ENCODE measurements around the gene BAG3.

Gene BAG3

DNA sequence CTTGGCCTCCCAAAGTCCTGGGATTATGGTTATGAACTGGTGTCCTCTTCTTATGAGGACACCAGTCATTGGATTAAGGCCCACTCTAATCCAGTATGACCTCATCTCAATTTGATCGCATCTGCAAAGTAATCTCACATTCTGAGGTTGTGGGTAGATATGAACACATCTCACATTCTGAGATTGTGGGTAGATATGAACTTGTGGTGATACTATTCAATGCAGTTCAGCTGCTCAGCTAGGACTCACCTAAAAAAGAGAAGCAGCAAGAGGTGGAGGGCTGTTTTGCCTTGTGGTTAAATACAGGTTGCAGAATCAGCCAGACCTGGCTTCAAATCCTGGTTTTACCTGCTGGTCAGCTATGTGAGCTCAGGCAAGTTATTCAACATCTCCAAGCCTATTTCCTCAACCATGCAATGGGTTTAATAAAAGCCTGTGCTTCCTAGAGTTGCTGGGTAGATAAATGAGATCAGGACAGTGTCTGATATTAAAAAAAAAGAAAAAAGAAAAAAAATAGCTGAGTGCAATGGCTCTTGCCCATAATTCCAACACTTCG, 8.5 kb upstream of the BAG3 start:
- TF ChIP-seq, protein P1, sequence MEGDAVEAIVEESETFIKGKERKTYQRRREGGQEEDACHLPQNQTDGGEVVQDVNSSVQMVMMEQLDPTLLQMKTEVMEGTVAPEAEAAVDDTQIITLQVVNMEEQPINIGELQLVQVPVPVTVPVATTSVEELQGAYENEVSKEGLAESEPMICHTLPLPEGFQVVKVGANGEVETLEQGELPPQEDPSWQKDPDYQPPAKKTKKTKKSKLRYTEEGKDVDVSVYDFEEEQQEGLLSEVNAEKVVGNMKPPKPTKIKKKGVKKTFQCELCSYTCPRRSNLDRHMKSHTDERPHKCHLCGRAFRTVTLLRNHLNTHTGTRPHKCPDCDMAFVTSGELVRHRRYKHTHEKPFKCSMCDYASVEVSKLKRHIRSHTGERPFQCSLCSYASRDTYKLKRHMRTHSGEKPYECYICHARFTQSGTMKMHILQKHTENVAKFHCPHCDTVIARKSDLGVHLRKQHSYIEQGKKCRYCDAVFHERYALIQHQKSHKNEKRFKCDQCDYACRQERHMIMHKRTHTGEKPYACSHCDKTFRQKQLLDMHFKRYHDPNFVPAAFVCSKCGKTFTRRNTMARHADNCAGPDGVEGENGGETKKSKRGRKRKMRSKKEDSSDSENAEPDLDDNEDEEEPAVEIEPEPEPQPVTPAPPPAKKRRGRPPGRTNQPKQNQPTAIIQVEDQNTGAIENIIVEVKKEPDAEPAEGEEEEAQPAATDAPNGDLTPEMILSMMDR (IDR thresholded peaks at IDR 0.05) = no peak
- Histone ChIP-seq H3K27ac (no peak overlapping the region), H3K9me3 (peaks cover 0 to 9% (median 0%) of the 10 kb centered on the region in 3 donors), H3K4me1 (peaks cover 0 to 4% (median 0%) of the 10 kb centered on the region in 4 donors), H3K4me3 (no peak overlapping the region), H3K27me3 (peaks cover 0 to under 1% of the 10 kb centered on the region in 2 donors), H3K36me3 (no peaks in the 10 kb centered on the region)
- no peak for DNase-seq
- intact Hi-C loops (cut with DNase I; ENCODE audit: low total_unique reads) = no loop called here

DNA sequence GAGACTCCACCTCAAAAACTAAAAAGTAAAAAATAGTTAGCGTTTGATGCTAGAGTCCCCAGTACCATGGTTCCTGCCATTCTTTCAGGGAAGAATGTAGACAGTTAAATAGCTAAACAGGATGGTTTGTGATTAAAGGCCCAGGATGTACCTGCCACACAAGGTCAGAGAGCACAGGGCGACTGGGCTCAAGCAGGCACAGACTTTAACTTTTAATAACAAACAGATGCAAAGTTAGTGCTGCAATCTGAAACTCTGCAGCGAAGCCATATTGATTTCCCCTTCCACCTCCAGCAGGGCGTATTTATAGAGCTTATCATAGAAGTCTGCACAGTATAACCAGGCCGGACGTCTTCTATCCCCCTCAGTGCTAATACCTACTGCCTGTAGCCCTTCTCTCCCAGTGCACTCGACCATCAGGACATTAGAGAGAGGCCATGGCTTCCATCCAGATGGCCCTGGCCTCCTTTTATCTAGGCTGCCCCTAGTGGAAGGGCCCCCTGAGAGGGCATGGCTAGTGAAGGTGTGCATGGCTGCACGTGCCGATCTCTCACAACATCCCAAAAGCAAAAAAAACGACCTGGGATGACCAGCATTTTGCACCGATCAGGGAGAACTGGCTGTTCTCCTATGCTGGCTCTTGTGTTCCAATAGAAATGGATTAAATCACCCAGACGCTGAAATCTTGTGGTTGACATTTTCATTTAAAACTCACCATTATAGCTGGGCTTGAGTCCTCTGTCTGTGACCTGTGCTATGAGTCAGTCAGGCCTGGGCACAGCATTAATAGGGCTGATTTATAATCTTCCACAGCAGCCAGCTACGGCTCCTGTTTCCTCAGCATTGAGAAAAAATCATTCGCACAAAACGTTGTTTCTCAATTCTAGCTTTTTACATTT, 7.6 kb upstream of the BAG3 start:
- Histone ChIP-seq H3K36me3 (no peaks in the 10 kb centered on the region), H3K27ac (peak overlapping the region; percentile 25 to 59), H3K4me1 (peaks cover 0 to 4% (median 0%) of the 10 kb centered on the region in 4 donors), H3K4me3 (no peak overlapping the region), H3K9me3 (peaks cover 0 to 9% (median 0%) of the 10 kb centered on the region in 3 donors), H3K27me3 (no peaks in the 10 kb centered on the region)
- intact Hi-C loops (cut with DNase I; ENCODE audit: low total_unique reads) = no loop called here
- TF ChIP-seq, protein P1 (IDR thresholded peaks at IDR 0.05) = no peak
- DNase-seq = peak in 1 of 2 donors; percentile 57

DNA sequence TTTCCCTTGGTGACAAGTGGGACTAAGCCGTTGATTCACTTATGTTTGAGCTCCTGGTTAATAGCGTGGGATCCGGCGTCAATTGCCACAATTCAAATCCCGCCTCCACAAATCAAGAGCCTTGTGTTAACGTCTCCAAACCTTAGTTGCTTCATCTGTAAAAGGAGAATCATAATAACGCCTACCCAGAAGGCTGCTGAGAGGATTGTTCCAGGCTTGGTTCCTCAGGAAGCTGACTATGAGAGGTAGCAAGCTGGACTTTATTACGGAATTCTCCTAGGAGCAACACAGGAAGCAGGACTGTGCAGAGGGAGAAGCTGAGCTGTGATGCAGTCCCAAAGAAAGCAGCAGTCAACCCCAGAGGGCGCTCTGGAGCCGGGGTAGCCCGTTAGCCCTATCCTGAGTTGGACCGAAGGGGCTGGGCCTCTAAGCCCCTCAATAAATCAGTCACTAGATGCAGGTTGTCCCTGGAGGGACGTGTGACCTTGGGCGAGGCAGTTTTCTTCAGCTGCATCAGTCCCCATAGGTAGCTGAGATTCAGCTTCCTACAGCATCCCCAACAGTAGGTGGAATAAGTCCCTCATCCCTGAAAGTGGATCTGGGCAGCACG, 6.9 kb upstream of the BAG3 start:
- intact Hi-C loops (cut with DNase I; ENCODE audit: low total_unique reads) = no loop called here
- no peak for DNase-seq
- H3K27ac ChIP-seq = peak overlapping the region in 1 of 2 donors; percentile 59
- peaks cover 0 to 9% (median 0%) of the 10 kb centered on the region in 3 donors for H3K9me3 ChIP-seq
- H3K27me3 ChIP-seq = no peaks in the 10 kb centered on the region
- TF ChIP-seq, protein P1 (IDR thresholded peaks at IDR 0.05) = peak in 1 of 2 experiments; percentile 25
- peaks cover 0 to 4% (median 0%) of the 10 kb centered on the region in 4 donors for H3K4me1 ChIP-seq
- H3K4me3 ChIP-seq = no peak overlapping the region
- H3K36me3 ChIP-seq = no peaks in the 10 kb centered on the region

DNA sequence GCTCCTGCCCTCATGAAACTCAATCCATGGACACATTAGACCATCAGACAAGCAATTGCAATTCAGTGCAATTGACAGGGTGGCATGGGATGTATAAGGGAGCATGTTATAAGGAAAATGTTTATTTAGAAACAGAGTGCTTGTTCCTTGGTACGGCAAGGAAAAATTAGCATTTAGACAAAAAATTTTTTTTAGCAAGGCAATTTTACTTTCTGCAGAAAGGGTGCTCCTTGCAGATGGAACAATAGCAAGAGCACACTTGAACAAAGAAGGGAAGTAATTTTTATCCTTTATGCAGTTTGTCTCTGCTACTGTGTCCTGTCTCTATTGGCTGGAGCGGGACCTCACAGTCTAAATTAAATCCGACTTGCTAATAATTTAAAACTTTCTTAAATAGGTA, 6.2 kb upstream of the BAG3 start:
- Histone ChIP-seq H3K4me1 (peaks cover 0 to 4% (median 0%) of the 10 kb centered on the region in 4 donors), H3K36me3 (no peaks in the 10 kb centered on the region), H3K27me3 (no peaks in the 10 kb centered on the region), H3K9me3 (peaks cover 0 to 9% (median 0%) of the 10 kb centered on the region in 3 donors), H3K4me3 (no peak overlapping the region), H3K27ac (no peak overlapping the region)
- no peak for DNase-seq
- intact Hi-C loops (cut with DNase I; ENCODE audit: low total_unique reads) = no loop called here
- TF ChIP-seq, protein P1 (IDR thresholded peaks at IDR 0.05) = no peak

DNA sequence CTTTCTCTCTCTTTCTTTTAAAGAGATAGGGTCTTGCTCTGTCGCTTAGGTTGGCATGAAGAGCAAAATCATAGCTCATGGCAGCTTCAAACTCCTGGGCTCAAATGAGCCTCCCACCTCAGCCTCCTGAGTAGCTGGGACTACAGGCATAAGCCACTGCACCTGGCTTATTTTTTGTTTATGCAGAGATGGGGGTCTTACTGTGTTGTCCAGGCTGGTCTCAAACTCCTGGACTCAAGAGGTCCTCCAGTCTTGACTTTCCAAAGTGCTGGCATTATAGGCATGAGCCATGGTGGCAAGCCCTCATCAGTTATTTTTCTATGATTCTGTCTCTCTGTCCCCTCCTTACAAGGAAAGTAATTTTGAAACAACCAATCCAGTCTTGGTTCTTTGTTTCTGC, 1.1 kb upstream of the BAG3 start:
- intact Hi-C loops (cut with DNase I; ENCODE audit: low total_unique reads) = loop anchor here (5.0 kb wide), 1 partner anchor 53 kb away; the partner anchor contains the start of gene TIAL1
- H3K27me3 ChIP-seq = no peaks in the 10 kb centered on the region
- TF ChIP-seq, protein P1 (IDR thresholded peaks at IDR 0.05) = no peak
- H3K9me3 ChIP-seq = peaks cover 0 to 3% (median 0%) of the 10 kb centered on the region in 3 donors
- DNase-seq = no peak
- peaks cover 3 to 26% (median 19%) of the 10 kb centered on the region in 4 donors for H3K4me1 ChIP-seq
- no peak overlapping the region for H3K4me3 ChIP-seq
- no peaks in the 10 kb centered on the region for H3K36me3 ChIP-seq
- peak overlapping the region in 1 of 2 donors; percentile 98 for H3K27ac ChIP-seq
